DOHH2 (cell line): ENCODE measurements around the gene SOX18.

Experiments used
- H3F3A ChIP-seq: fragments of 200-600 bp; sonication (generic), shearing (Covaris generic); 2 replicates; pipeline ENCODE4 v1.6.0; 2016; ENCODE audit warnings: antibody characterized with exemption, mild to moderate bottlenecking; ENCODE audit not compliant: control insufficient read depth, insufficient read depth
- H3K27ac ChIP-seq: fragments of 200-600 bp; sonication (generic); 2 replicates; pipeline ENCODE4 v1.5.1; 2014; ENCODE audit warnings: low read depth, mild to moderate bottlenecking, low read length, moderate library complexity
- H3K27me3 ChIP-seq: fragments of 200-600 bp; sonication (generic); 2 replicates; pipeline ENCODE4 v1.6.1; 2014; ENCODE audit warnings: mild to moderate bottlenecking, low read length, mixed read lengths; ENCODE audit not compliant: control insufficient read depth
- H3K36me3 ChIP-seq: fragments of 200-600 bp; sonication (generic); 2 replicates; pipeline ENCODE4 v1.6.1; 2014; ENCODE audit warnings: mild to moderate bottlenecking, low read length, moderate library complexity, mixed read lengths; ENCODE audit not compliant: control insufficient read depth
- H3K4me1 ChIP-seq: fragments of 200-600 bp; sonication (generic); 2 replicates; pipeline ENCODE4 v1.6.1; 2014; ENCODE audit warnings: mild to moderate bottlenecking, low read length, mixed read lengths; ENCODE audit not compliant: control insufficient read depth
- H3K4me2 ChIP-seq: fragments of 200-600 bp; sonication (generic); 2 replicates; pipeline ENCODE4 v1.6.0; 2014; ENCODE audit warnings: mild to moderate bottlenecking, low read length, moderate library complexity
- H3K4me3 ChIP-seq: fragments of 200-600 bp; sonication (generic); 2 replicates; pipeline ENCODE4 v1.5.1; 2014; ENCODE audit warnings: mild to moderate bottlenecking, low read length, mixed read lengths
- H3K79me2 ChIP-seq: fragments of 200-600 bp; sonication (generic); 2 replicates; pipeline ENCODE4 v1.6.1; 2014; ENCODE audit warnings: mild to moderate bottlenecking, low read length, mixed read lengths; ENCODE audit not compliant: control insufficient read depth
- H3K9me2 ChIP-seq: fragments of 200-600 bp; sonication (generic); replicated peaks from 2 replicates; pipeline ENCODE4 v1.6.1; 2014; ENCODE audit warnings: mild to moderate bottlenecking, low read length, mixed read lengths; ENCODE audit not compliant: control insufficient read depth
- H3K9me3 ChIP-seq: fragments of 200-600 bp; sonication (generic); 2 replicates; pipeline ENCODE4 v1.6.1; 2014; ENCODE audit warnings: antibody characterized with exemption, low read length, mixed read lengths; ENCODE audit not compliant: control insufficient read depth, insufficient read depth
- H4K20me1 ChIP-seq: fragments of 200-600 bp; sonication (generic); 2 replicates; pipeline ENCODE4 v1.6.0; 2014; ENCODE audit warnings: low read depth, mild to moderate bottlenecking, antibody characterized with exemption, low read length, moderate library complexity; ENCODE audit not compliant: control insufficient read depth, insufficient read depth
- CTCF ChIP-seq: fragments of 200-600 bp; sonication (generic); IDR thresholded peaks from one replicate; pipeline ENCODE4 v1.5.1; 2014; ENCODE audit warnings: antibody characterized with exemption, mild to moderate bottlenecking, low read depth, low read length; ENCODE audit not compliant: poor library complexity, severe bottlenecking
- EZH2phosphoT487 ChIP-seq: fragments of 200-600 bp; sonication (generic); IDR thresholded peaks from 2 replicates; pipeline ENCODE4 v1.6.1; 2017; ENCODE audit warnings: borderline replicate concordance, mild to moderate bottlenecking, antibody characterized with exemption, low read length, moderate library complexity, mixed read lengths

Gene SOX18

GRCh38 chr20:64030371-64031134 lies 18.9 kb downstream of the SOX18 start:
- peaks cover 7% of the 10 kb centered on the region; the same call in 1 of the 2 replicates for H3F3A ChIP-seq
- TF ChIP-seq EZH2phosphoT487 = no peak
- no peak for TF ChIP-seq CTCF
- H4K20me1 ChIP-seq = no peaks in the 10 kb centered on the region
- H3K79me2 ChIP-seq = no peaks in the 10 kb centered on the region
- H3K27me3 ChIP-seq = no peaks in the 10 kb centered on the region
- H3K4me3 ChIP-seq = no peak overlapping the region
- no peak overlapping the region for H3K27ac ChIP-seq
- H3K4me2 ChIP-seq = no peak overlapping the region
- H3K4me1 ChIP-seq = peaks cover 7% of the 10 kb centered on the region
- no peaks in the 10 kb centered on the region for H3K9me2 ChIP-seq
- H3K36me3 ChIP-seq = peaks cover 77% of the 10 kb centered on the region
- no peaks in the 10 kb centered on the region for H3K9me3 ChIP-seq

- no peaks in the 10 kb centered on the region for H3K9me3 ChIP-seq
- H3K4me2 ChIP-seq = no peak overlapping the region
- H3F3A ChIP-seq = no peaks in the 10 kb centered on the region
- no peaks in the 10 kb centered on the region for H4K20me1 ChIP-seq
- H3K36me3 ChIP-seq = peaks cover 77% of the 10 kb centered on the region
- H3K4me1 ChIP-seq = no peaks in the 10 kb centered on the region
- no peaks in the 10 kb centered on the region for H3K9me2 ChIP-seq
- no peaks in the 10 kb centered on the region for H3K79me2 ChIP-seq
- no peak overlapping the region for H3K4me3 ChIP-seq
- TF ChIP-seq CTCF (no peak), EZH2phosphoT487 (no peak)
- no peak overlapping the region for H3K27ac ChIP-seq
- no peaks in the 10 kb centered on the region for H3K27me3 ChIP-seq
These were observed 19.9 kb downstream of the SOX18 start for GRCh38 chr20:64029293-64030117.

GRCh38 chr20:64027981-64028685 lies 21.3 kb downstream of the SOX18 start:
- peaks cover 84% of the 10 kb centered on the region for H3K36me3 ChIP-seq

More at GRCh38 chr20:64027981-64028685, 21.3 kb downstream of the SOX18 start:
- Histone ChIP-seq H4K20me1 (no peaks in the 10 kb centered on the region), H3K9me3 (no peaks in the 10 kb centered on the region), H3K4me2 (no peak overlapping the region), H3K4me1 (no peaks in the 10 kb centered on the region), H3K9me2 (no peaks in the 10 kb centered on the region), H3K79me2 (no peaks in the 10 kb centered on the region), H3K27me3 (no peaks in the 10 kb centered on the region), H3K4me3 (no peak overlapping the region), H3F3A (no peaks in the 10 kb centered on the region), H3K27ac (no peak overlapping the region)
- TF ChIP-seq CTCF = no peak
- TF ChIP-seq EZH2phosphoT487 = no peak
